ENCODE data around the gene FKBP6.
"Not testable (repeated sequence)": the region's sequence is repeated elsewhere in the genome, so short reads cannot be mapped to it uniquely, and the experiment has no call there.

Gene FKBP6, protein sequence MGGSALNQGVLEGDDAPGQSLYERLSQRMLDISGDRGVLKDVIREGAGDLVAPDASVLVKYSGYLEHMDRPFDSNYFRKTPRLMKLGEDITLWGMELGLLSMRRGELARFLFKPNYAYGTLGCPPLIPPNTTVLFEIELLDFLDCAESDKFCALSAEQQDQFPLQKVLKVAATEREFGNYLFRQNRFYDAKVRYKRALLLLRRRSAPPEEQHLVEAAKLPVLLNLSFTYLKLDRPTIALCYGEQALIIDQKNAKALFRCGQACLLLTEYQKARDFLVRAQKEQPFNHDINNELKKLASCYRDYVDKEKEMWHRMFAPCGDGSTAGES

GRCh38 chr7:73327922-73328321 lies at the start of gene FKBP6, which contains the start of gene TRIM50:
Gene FKBP6 (plus strand): TSS chr7:73328161. CDS start chr7:73328429, 268 bp downstream.
Gene TRIM50 (minus strand): TSS chr7:73328082. CDS start chr7:73324787, 3,295 bp downstream.
- DNase-seq (ENCODE audit: low read depth), result not testable (repeated sequence)

DNA sequence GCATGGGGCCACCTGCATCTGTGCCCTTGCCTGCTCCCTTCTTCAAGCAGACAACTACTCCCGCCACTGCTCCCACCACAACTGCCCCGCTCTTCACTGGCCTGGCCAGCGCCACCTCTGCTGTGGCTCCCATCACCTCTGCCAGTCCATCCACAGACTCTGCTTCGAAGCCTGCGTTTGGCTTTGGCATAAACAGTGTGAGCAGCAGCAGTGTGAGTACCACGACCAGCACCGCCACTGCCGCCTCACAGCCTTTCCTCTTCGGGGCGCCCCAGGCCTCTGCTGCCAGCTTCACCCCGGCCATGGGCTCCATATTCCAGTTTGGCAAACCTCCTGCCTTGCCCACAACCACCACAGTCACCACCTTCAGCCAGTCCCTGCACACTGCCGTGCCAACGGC lies 30.7 kb upstream of the FKBP6 start:
- DNase-seq (ENCODE audit: low read depth), result not testable (repeated sequence)

DNA sequence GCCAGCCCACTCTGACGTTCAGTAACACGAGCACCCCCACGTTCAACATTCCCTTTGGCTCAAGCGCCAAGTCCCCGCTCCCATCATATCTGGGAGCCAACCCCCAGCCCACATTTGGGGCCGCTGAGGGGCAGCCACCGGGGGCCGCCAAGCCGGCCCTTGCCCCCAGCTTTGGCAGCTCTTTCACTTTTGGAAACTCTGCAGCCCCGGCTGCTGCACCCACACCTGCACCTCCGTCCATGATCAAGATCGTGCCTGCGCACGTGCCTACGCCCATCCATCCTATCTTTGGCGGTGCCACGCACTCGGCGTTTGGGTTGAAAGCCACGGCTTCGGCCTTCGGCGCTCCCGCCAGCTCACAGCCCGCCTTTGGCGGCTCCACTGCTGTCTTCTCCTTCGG lies 30.3 kb upstream of the FKBP6 start:
- not testable (repeated sequence) for DNase-seq (ENCODE audit: low read depth)

DNA sequence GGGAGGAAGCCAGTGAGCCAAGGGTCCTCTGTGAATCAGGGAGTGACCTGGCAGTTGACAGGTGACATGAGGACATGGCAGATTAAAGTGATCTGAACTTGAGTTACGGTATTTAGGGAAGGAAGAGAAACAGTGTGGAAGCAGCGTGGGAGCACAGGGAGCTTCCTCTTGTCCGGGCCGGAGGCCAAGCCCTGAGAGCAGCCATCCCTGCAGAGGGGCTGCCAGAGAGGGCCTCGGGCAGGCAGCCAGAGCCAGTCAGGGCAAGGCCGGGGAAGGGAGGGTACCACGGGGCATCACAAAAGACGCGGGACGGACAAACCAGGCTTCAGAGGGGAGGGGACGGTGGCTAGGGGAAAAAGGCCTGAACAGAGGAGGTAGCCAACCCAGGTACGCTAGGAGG lies 28.1 kb upstream of the FKBP6 start:
- not testable (repeated sequence) for DNase-seq (ENCODE audit: low read depth)

DNA sequence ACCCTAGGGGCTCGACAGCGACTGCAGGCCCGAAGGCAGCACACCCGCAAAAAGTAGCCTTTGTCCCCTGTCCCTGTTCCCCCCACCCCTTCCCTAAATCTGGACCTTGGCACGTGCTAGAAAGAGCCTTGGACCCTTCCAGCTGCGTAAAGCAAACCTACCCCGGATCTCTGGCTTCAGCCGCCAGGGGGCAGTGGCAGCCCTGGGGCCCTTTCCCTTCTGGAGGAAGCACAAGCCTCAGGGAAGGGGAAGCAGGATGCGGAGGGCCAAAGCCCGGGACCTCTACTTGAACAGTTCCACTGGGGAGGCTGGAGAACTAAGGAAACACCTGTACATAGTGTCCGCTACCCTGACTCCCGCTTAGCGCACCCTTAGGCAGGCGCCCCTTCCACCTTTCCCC lies 26.9 kb upstream of the FKBP6 start:
- DNase-seq (ENCODE audit: low read depth), result not testable (repeated sequence)

GRCh38 chr7:73302846-73303245 lies 25.1 kb upstream of the FKBP6 start:
- DNase-seq (ENCODE audit: low read depth), result not testable (repeated sequence)

GRCh38 chr7:73303546-73303945 lies 24.4 kb upstream of the FKBP6 start:
- no peak for DNase-seq (ENCODE audit: low read depth)

DNA sequence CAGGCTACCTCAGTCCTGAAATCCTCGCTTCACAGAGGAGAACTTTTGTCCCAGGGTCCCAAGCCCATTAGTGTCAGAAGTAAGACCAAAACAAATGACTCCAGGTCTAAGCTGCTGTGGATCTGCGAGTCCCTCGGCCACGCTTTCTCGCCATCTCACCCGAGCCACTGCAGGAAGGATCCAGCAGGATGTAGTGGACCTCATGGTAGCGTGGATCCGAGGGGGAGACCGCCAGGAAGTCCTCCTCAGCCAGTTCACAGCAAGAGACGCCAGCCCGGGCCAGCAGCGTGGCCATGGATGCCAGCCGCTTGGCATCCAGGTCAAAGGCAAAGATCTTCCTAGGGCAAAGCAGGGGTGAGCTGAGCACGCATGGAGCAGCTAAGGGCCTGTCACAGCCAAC lies 23.9 kb upstream of the FKBP6 start:
- DNase-seq (ENCODE audit: low read depth), result no peak

- not testable (repeated sequence) for DNase-seq (ENCODE audit: low read depth)
These were observed 23.2 kb upstream of the FKBP6 start for GRCh38 chr7:73304612-73305387.

- DNase-seq (ENCODE audit: low read depth), result no peak
These were observed 20.5 kb upstream of the FKBP6 start for GRCh38 chr7:73307436-73307835.

DNA sequence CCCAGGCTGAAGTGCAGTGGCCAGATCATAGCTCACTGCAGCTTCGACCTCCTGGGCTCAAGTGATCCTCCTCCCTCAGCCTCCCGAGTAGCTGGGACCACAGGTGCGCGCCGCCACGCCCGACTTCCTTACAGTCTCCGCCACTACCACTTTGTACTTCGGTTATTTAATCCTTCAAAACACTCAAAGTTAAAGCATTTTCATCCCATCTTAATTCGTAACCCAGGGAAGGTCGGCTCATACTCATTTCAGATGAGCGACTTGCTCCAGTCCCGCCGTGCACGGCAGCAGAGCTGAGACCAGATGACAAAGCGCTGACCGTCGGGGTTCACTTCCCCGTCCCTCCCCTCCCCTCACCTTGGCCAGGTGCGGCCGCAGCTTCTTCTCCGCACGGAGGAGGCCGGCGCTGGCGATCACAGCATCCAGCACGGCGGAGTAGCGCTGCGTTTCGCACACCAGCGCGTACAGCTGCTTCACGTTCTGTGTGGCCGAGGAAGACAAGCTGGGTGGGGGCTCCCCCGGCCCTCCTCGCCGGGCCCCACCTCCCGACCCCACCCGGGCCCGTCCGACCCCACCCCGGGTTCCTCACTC lies 19.8 kb upstream of the FKBP6 start:
- DNase-seq (ENCODE audit: low read depth), result no peak

DNA sequence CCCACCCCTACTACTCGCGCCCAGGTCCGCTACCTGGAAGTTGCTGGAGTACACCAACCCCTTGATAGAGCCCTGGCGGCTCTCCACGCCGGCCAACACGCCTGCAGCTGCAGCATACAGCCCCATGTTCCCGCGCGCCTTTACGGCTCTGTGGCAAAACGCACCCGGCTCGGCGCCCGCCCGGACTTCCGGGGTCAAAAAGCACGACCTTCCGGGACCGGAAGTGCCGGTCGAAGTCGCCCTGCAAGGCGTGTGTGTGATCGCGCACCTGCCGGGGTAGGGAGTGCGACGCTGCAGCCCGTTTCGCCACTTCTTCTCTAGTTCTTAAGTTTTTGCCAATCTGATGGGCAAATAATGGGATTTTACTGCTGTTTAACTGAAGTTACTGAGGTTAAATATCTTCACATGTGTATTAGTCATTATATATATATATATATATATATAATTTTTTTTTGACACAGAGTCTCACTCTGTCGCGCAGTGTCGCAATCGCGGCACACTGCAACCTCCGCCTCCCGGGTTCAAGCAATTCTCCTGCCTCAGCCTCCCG lies 19.2 kb upstream of the FKBP6 start, which contains the start of gene NSUN5:
NSUN5 (minus strand) TSS at position 162 of the 550 bp plus-strand sequence; CDS start at position 126, 36 bp downstream.
- DNase-seq (ENCODE audit: low read depth), result peak; percentile 40

GRCh38 chr7:73311421-73311820 lies 16.5 kb upstream of the FKBP6 start:
- not testable (repeated sequence) for DNase-seq (ENCODE audit: low read depth)

DNA sequence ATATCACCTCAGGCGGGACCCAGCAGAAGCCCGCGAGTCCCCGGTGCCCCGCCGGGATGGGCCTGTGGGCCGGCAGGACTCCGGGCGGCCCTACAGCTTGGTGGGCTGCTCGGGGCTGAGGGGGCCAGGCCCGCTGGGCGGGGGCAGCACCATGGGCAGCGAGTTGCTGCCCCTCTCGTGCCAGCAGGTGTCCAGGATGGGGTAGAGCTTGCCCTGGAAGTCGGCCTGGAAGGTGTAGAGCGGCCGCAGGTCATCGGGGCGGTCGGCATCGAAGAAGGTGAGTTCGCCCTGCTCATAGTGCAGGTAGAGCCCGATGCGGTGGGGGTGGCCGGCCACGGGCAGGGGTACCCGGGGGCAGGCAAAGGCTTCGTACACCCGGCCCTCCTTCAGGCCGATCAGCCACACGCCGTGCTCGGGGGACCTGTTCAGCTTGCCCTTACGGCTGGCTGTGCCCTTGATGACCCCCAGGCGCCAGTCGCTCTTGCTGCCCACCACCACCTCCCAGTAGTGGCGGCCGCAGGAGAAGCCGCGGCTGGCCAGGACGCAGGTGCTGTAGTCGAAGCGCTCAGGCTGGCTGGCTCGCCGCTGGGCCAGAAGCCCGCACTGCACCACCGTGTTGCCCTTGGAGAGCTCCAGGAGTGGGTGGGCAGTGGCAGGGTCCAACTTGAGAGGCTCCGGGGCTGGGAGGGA lies 15.0 kb upstream of the FKBP6 start:
- no peak for DNase-seq (ENCODE audit: low read depth)

GRCh38 chr7:73313521-73313906 lies 14.4 kb upstream of the FKBP6 start:
- no peak for DNase-seq (ENCODE audit: low read depth)

- no peak for DNase-seq (ENCODE audit: low read depth)
These were observed 13.7 kb upstream of the FKBP6 start for GRCh38 chr7:73314271-73314670.

DNA sequence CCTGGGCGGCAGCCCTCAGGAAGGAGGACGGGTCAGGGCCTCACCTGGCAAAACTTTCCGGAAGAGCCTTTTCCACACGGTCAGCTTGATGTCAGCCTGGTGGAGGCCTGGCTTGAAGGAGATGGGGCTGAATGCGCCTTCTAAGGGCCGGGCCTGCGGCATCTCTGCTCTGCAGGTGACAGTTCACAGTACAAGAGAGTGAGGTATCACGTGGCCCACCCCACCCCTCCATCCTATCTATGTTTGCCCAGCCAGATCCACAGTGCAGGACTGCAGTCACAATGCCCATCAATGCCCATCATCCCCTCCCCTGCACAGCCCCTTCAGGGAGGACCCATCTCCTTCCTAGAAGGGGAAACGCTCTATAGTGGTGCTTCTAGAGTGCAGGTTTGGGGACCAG lies 11.4 kb upstream of the FKBP6 start:
- DNase-seq (ENCODE audit: low read depth), result no peak

DNA sequence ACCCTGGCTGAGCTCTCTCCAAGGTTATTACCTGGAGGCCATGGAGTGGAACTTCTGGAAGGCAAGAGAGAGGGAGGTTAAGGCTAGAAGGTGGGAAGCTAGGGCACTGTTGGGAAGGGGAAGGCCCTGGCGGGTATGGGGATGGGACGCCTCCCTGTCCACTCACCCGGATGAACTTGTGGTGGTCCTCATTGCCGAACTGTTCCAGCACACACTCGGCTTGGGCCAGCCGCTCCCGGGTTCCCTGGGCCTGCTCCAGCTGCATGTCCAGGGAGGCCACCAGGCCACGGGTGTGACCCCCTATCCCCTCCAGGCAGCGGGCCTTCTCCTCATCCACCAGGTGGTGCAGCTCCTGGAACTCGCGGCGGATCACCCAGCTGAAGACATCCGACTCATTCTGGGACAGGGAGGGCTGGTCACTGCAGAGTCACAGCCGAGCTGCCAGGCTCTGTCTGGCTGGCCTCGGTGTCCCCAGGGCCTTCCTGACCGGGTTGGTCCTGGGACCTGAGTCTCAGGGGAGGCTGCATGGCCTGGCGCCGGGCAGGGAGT lies 9.2 kb upstream of the FKBP6 start:
- DNase-seq (ENCODE audit: low read depth), result not testable (repeated sequence)

- DNase-seq (ENCODE audit: low read depth), result not testable (repeated sequence)
These were observed 8.4 kb upstream of the FKBP6 start for GRCh38 chr7:73319541-73319940.

DNA sequence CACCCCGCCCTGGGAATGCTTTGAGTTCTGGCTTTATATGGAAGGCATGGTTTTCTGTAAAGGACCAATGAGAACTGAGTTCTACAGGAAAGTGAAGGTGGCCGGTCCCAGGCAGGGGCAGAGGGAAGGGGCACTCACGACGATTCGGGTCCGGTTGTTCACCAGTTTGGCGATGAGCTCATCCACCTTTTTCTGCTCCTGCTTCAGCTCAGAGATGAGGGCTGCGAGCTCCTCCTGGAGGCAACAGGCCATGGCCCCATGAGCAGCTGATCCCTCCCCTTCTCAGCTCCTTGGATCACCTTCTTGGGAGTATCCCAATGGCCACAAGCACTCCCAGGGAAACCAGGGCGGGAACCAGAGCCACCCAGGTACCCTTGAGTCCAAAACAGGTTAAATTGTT lies 8.0 kb upstream of the FKBP6 start:
- DNase-seq (ENCODE audit: low read depth), result not testable (repeated sequence)

DNA sequence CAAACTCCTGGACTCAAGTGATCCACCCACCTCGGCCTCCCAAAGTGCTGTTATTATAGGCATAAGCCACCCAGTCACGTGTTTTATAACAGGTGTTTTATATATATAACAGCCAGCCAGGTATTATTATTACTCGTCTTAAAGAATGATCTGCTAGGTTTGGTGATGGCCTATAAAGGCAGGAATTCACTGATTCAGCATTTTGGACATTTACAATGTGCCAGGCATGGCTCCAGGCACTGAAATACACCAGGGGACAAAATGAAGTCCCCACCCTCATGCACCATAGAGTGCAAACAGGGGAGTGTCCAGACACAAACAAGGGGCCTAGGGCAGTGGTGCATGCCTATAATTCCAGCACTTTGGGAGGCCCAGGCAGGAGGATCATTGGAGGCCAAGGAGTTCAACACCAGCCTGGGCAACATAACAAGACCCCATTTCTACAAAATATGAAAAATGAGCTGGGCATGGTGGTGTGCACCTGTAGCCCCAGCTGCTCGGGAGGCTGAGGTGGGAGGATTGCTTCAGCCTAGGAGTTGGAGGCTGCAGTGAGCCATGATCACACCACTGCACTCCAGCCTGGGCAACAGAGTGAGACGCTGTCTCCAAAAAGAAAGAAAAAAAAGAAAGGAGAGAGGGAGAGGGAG lies 4.4 kb upstream of the FKBP6 start:
- not testable (repeated sequence) for DNase-seq (ENCODE audit: low read depth)
